GM11168 (cell line): ENCODE measurements around the gene CARD11.
"Not testable (repeated sequence)": the region's sequence is repeated elsewhere in the genome, so short reads cannot be mapped to it uniquely, and the experiment has no call there.

ENCODE experiments used
- in situ Hi-C: fragments of 300-500 bp; cut with MboI; formaldehyde crosslinking; loops from one replicate; pipeline ENCODE4 v1.12.0; 2022; ENCODE audit warnings: low sequenced_read_pairs; ENCODE audit not compliant: unreplicated experiment

CARD11 gene

GRCh38 chr7:3027005-3027845, 16.4 kb downstream of the CARD11 start:
- in situ Hi-C loops = no loop called here

GRCh38 chr7:3025616-3026015, 18.1 kb downstream of the CARD11 start:
- in situ Hi-C loops = no loop called here

GRCh38 chr7:3021825-3022224, 21.8 kb downstream of the CARD11 start:
- in situ Hi-C loops = no loop called here

- in situ Hi-C loops = not testable (repeated sequence)
Measured at GRCh38 chr7:3021224-3021623, 22.4 kb downstream of the CARD11 start.

- in situ Hi-C loops = no loop called here
Measured at GRCh38 chr7:3020416-3020815, 23.3 kb downstream of the CARD11 start.

GRCh38 chr7:3019801-3020200, 23.9 kb downstream of the CARD11 start:
- in situ Hi-C loops = no loop called here

GRCh38 chr7:3013975-3014792, 29.5 kb downstream of the CARD11 start:
- in situ Hi-C loops = no loop called here

- in situ Hi-C loops = no loop called here
Measured at GRCh38 chr7:3011211-3011852, 32.3 kb downstream of the CARD11 start.

GRCh38 chr7:3010161-3010560, 33.5 kb downstream of the CARD11 start:
- in situ Hi-C loops = no loop called here

- in situ Hi-C loops = no loop called here
Measured at GRCh38 chr7:3009086-3009485, 34.6 kb downstream of the CARD11 start.

- in situ Hi-C loops = no loop called here
Measured at GRCh38 chr7:3008386-3008785, 35.3 kb downstream of the CARD11 start.

GRCh38 chr7:3007696-3008095, 36.0 kb downstream of the CARD11 start:
- in situ Hi-C loops = no loop called here

GRCh38 chr7:3005257-3005656, 38.4 kb downstream of the CARD11 start:
- in situ Hi-C loops = no loop called here

GRCh38 chr7:3003936-3004335, 39.7 kb downstream of the CARD11 start:
- in situ Hi-C loops = no loop called here

GRCh38 chr7:3002631-3003030, 41.0 kb downstream of the CARD11 start:
- in situ Hi-C loops = no loop called here

GRCh38 chr7:3000566-3000965, 43.1 kb downstream of the CARD11 start:
- in situ Hi-C loops = no loop called here

- in situ Hi-C loops = no loop called here
Measured at GRCh38 chr7:2999078-2999500, 44.6 kb downstream of the CARD11 start.

GRCh38 chr7:2997014-2997413, 46.7 kb downstream of the CARD11 start:
- in situ Hi-C loops = no loop called here

- in situ Hi-C loops = no loop called here
Measured at GRCh38 chr7:2996141-2996540, 47.5 kb downstream of the CARD11 start.

- in situ Hi-C loops = no loop called here
Measured at GRCh38 chr7:2993868-2994267, 49.8 kb downstream of the CARD11 start.

- in situ Hi-C loops = no loop called here
Measured at GRCh38 chr7:2993396-2993795, 50.3 kb downstream of the CARD11 start.
